ENCODE results near the gene MYLK3. TPM values are rescaled to one million over a fixed set of nuclear protein-coding genes. Genes with fewer than 3 reads are reported as not detected.

The MYLK3 gene
- total RNA-seq, 2 experiments from 2014 or later: 0.38 TPM; not detected in 1

DNA sequence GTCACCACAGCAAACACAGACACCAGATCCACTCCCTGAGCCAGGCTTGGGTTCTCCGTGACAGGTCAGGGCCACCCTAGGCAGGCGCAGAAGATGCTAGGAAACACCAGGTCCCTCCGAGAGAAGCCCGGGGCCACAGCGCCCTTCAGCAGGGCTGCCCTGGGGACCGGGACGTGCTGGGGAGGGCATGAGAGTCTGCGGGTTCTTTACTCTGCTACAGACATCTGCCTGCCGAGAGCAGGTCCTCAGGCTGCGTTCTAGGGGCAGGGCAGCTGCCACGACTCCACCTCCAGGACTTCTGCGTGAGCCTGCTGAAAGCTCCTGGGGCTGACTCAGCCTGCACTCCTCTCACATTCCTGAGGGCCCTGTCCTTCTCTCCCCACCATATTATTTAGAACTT lies 11.4 kb downstream of the MYLK3 start:
- Mint-ChIP-seq H3K4me3 (no peak overlapping the region), H3K27me3 (no peaks in the 10 kb centered on the region), H3K27ac (no peak overlapping the region), H3K36me3 (ENCODE audit: low read depth) (no peaks in the 10 kb centered on the region), H3K4me1 (ENCODE audit: low read depth) (no peaks in the 10 kb centered on the region), H3K9me3 (no peaks in the 10 kb centered on the region)
- Histone ChIP-seq H3K4me3 (ENCODE audit: low read length) (no peak overlapping the region), H3K27me3 (ENCODE audit: control insufficient read depth in 1 of 2, insufficient read depth in 2 of 2, low read length in 2 of 2) (no peaks in the 10 kb centered on the region), H3K27ac (ENCODE audit: low read depth in 1 of 2, low read length in 2 of 2) (no peak overlapping the region), H3K36me3 (ENCODE audit: insufficient read depth, low read length) (no peaks in the 10 kb centered on the region), H3K4me1 (ENCODE audit: insufficient read depth, low read length) (no peaks in the 10 kb centered on the region), H3K9me3 (ENCODE audit: control insufficient read depth in 1 of 2, insufficient read depth in 1 of 2, low read length in 2 of 2) (no peaks in the 10 kb centered on the region)
- intact Hi-C loops (cut with DNase I, micrococcal nuclease): no loop called here
- TF ChIP-seq, protein P1, sequence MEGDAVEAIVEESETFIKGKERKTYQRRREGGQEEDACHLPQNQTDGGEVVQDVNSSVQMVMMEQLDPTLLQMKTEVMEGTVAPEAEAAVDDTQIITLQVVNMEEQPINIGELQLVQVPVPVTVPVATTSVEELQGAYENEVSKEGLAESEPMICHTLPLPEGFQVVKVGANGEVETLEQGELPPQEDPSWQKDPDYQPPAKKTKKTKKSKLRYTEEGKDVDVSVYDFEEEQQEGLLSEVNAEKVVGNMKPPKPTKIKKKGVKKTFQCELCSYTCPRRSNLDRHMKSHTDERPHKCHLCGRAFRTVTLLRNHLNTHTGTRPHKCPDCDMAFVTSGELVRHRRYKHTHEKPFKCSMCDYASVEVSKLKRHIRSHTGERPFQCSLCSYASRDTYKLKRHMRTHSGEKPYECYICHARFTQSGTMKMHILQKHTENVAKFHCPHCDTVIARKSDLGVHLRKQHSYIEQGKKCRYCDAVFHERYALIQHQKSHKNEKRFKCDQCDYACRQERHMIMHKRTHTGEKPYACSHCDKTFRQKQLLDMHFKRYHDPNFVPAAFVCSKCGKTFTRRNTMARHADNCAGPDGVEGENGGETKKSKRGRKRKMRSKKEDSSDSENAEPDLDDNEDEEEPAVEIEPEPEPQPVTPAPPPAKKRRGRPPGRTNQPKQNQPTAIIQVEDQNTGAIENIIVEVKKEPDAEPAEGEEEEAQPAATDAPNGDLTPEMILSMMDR (IDR thresholded peaks at IDR 0.05): no peak
- DNase-seq (no peak), ATAC-seq (ENCODE audit: poor library complexity) (no peak)
- POLR2A ChIA-PET: no interaction called here
- CTCF ChIA-PET: no interaction called here

DNA sequence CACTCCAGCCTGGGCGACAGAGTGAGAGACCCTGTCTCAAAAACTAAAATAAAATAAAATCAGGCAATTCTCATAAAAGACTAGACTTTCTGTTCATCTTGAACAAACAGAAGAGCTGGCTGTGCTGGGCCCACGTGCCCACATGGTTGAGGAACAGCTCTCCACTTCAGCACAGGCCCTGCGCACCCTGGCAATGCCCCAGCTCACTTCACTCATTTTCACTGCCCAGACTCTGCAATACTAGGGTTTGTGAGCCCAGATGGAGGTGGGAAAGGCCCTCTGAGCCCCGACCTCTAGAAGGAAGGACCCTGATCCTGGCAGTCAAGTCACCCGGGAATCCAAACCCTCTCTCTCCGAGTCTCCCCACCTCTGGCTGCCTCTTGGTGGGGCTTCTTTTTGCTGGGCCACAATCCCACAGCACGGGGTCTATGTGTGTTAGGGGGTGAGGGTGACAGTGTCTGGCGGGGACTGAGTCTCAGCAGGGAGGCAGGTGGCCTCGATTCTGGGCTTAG lies 14.8 kb downstream of the MYLK3 start:
- H3K9me3 Mint-ChIP-seq: no peaks in the 10 kb centered on the region
- no peak overlapping the region for H3K27ac Mint-ChIP-seq
- Histone ChIP-seq H3K4me1 (ENCODE audit: insufficient read depth, low read length) (no peaks in the 10 kb centered on the region), H3K36me3 (ENCODE audit: insufficient read depth, low read length) (no peaks in the 10 kb centered on the region), H3K27ac (ENCODE audit: low read depth in 1 of 2, low read length in 2 of 2) (no peak overlapping the region), H3K9me3 (ENCODE audit: control insufficient read depth in 1 of 2, insufficient read depth in 1 of 2, low read length in 2 of 2) (no peaks in the 10 kb centered on the region), H3K4me3 (ENCODE audit: low read length) (no peak overlapping the region), H3K27me3 (ENCODE audit: control insufficient read depth in 1 of 2, insufficient read depth in 2 of 2, low read length in 2 of 2) (no peaks in the 10 kb centered on the region)
- no peaks in the 10 kb centered on the region for H3K36me3 Mint-ChIP-seq (ENCODE audit: low read depth)
- ChIA-PET CTCF (no interaction called here), POLR2A (no interaction called here)
- no peak overlapping the region for H3K4me3 Mint-ChIP-seq
- TF ChIP-seq, protein P1 (IDR thresholded peaks at IDR 0.05): no peak
- no peaks in the 10 kb centered on the region for H3K4me1 Mint-ChIP-seq (ENCODE audit: low read depth)
- no peak for ATAC-seq (ENCODE audit: poor library complexity)
- DNase-seq: no peak
- H3K27me3 Mint-ChIP-seq: no peaks in the 10 kb centered on the region
- intact Hi-C loops (cut with DNase I, micrococcal nuclease): no loop called here

DNA sequence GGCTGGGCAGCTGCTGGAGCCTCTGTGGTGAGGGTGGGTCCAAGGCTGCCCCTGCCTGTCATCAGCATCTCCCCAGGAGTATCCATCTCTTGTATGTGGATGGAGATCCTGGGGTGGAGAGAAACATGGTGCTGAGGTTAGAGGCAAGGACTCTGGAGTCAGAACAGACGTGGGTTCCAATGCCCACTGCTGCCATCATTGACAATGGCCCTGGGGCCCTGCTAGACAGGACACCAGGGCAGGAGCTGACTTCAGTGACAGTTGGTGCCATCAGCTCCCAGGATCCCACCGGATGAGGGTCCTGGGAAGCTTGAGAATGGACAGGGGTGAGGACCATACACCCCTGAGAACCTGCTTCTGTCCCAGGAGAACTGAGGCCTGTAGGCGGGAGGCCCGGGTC lies 15.6 kb downstream of the MYLK3 start:
- intact Hi-C loops (cut with DNase I, micrococcal nuclease): no loop called here
- ChIA-PET CTCF (no interaction called here), POLR2A (no interaction called here)
- no peak overlapping the region for H3K4me3 Mint-ChIP-seq
- H3K27me3 Mint-ChIP-seq: no peaks in the 10 kb centered on the region
- TF ChIP-seq, protein P1 (IDR thresholded peaks at IDR 0.05): no peak
- H3K9me3 Mint-ChIP-seq: no peaks in the 10 kb centered on the region
- no peaks in the 10 kb centered on the region for H3K4me1 Mint-ChIP-seq (ENCODE audit: low read depth)
- H3K27ac Mint-ChIP-seq: no peak overlapping the region
- no peaks in the 10 kb centered on the region for H3K27me3 ChIP-seq (ENCODE audit: control insufficient read depth in 1 of 2, insufficient read depth in 2 of 2, low read length in 2 of 2)
- no peaks in the 10 kb centered on the region for H3K4me1 ChIP-seq (ENCODE audit: insufficient read depth, low read length)
- no peaks in the 10 kb centered on the region for H3K36me3 ChIP-seq (ENCODE audit: insufficient read depth, low read length)
- H3K4me3 ChIP-seq (ENCODE audit: low read length): no peak overlapping the region
- DNase-seq: no peak
- no peaks in the 10 kb centered on the region for H3K36me3 Mint-ChIP-seq (ENCODE audit: low read depth)
- no peaks in the 10 kb centered on the region for H3K9me3 ChIP-seq (ENCODE audit: control insufficient read depth in 1 of 2, insufficient read depth in 1 of 2, low read length in 2 of 2)
- no peak overlapping the region for H3K27ac ChIP-seq (ENCODE audit: low read depth in 1 of 2, low read length in 2 of 2)
- no peak for ATAC-seq (ENCODE audit: poor library complexity)

Data from CD4-positive, alpha-beta T cell (primary cell).